Bronchial epithelial cell (primary cell): ENCODE measurements around the gene UNC93B1. TPM values are rescaled to one million over a fixed set of nuclear protein-coding genes. Genes with fewer than 3 reads are reported as not detected.

ENCODE experiments used
- DNase-seq: peaks from one replicate; pipeline ENCODE4 v3.0.0-alpha.2; 2010; ENCODE audit warnings: low read depth
- FAIRE-seq: peaks from 2 replicates; lab custom pipeline; 2011; peaks lifted over from hg19 to GRCh38; lab: Jason Lieb, UNC
- H3K27me3 ChIP-seq: 2 replicates; pipeline ENCODE4 v1.5.1; 2011; ENCODE audit warnings: low read length; ENCODE audit not compliant: control insufficient read depth, insufficient read depth
- H3K36me3 ChIP-seq: 2 replicates; pipeline ENCODE4 v1.5.1; 2011; ENCODE audit warnings: low read length; ENCODE audit not compliant: control insufficient read depth, insufficient read depth
- H3K4me3 ChIP-seq: 2 replicates; pipeline ENCODE4 v1.5.1; 2011; ENCODE audit warnings: mild to moderate bottlenecking, low read depth, low read length, control low read depth
- CTCF ChIP-seq: IDR thresholded peaks from 2 replicates; pipeline ENCODE4 v1.5.1; 2011; ENCODE audit warnings: mild to moderate bottlenecking, moderate library complexity, low read length, control low read depth, inconsistent platforms; ENCODE audit not compliant: insufficient read depth, severe bottlenecking
- total RNA-seq: library from RNA; depleted of rRNA; stranded (reverse); fragments of >200 nt; gene quantifications from 2 replicates; pipeline ENCODE4 v1.2.1, GENCODE V29; 2014

The UNC93B1 gene
- total RNA-seq, 1 donor from 2014 or later, result 56.3 TPM

GRCh38 chr11:68010090-68011041, 6.5 kb upstream of the UNC93B1 start, which contains the start of gene ALDH3B1:
TSS of gene ALDH3B1 (plus strand) at chr11:68010327. CDS start at chr11:68015298, 4,971 bp downstream.
- Histone ChIP-seq H3K27me3 (no peaks in the 10 kb centered on the region), H3K36me3 (no peaks in the 10 kb centered on the region), H3K4me3 (peak within 1 kb of the TSS; percentile 19)
- TF ChIP-seq CTCF, result no peak
- FAIRE-seq (no peak), DNase-seq (no peak)

GRCh38 chr11:68009391-68010089, 5.6 kb upstream of the UNC93B1 start:
- FAIRE-seq (no peak), DNase-seq (no peak)
- H3K27me3 ChIP-seq, result no peaks in the 10 kb centered on the region
- no peak overlapping the region for H3K4me3 ChIP-seq
- TF ChIP-seq CTCF, result no peak
- H3K36me3 ChIP-seq, result no peaks in the 10 kb centered on the region

- H3K4me3 ChIP-seq, result no peak overlapping the region
- no peaks in the 10 kb centered on the region for H3K36me3 ChIP-seq
- FAIRE-seq, result no peak
- no peaks in the 10 kb centered on the region for H3K27me3 ChIP-seq
- no peak for DNase-seq
- no peak for TF ChIP-seq CTCF
Observed at GRCh38 chr11:68008381-68009337, 4.8 kb upstream of the UNC93B1 start.

- Histone ChIP-seq H3K27me3 (no peaks in the 10 kb centered on the region), H3K36me3 (no peaks in the 10 kb centered on the region), H3K4me3 (no peak overlapping the region)
- TF ChIP-seq CTCF, result no peak
- DNase-seq, result no peak
- FAIRE-seq, result no peak
Observed at GRCh38 chr11:68007498-68008380, 3.8 kb upstream of the UNC93B1 start.
